PC-3 (cell line): ENCODE measurements around the gene SP1.

Experiments used
- CTCF ChIP-seq: fragments of 300-600 bp; sonication (generic); conservative IDR thresholded peaks from 2 replicates; pipeline ENCODE4 v1.5.1; 2017; ENCODE audit warnings: antibody characterized with exemption, low read depth, mild to moderate bottlenecking, low read length
- EZH2 ChIP-seq: fragments of 300-600 bp; sonication (generic); IDR thresholded peaks from one replicate; pipeline ENCODE4 v1.6.1; 2017; ENCODE audit warnings: antibody characterized with exemption, mild to moderate bottlenecking, low read length; ENCODE audit not compliant: unreplicated experiment

GRCh38 chr12:53465679-53466078, 85.7 kb downstream of the SP1 start:
- TF ChIP-seq CTCF (no peak), EZH2 (no peak)
